CD8-positive, alpha-beta memory T cell (primary cell): ENCODE data around the gene RPS3. TPM values are rescaled to one million over a fixed set of nuclear protein-coding genes. Genes with fewer than 3 reads are reported as not detected.
A peak's percentile ranks its signal among the peaks of the same experiment; 100 is the strongest.

Source experiments
- CTCF ChIA-PET: fragments of 350-600 bp; sonication (Branson Sonifier 250); formaldehyde crosslinking; loops from one replicate; lab custom pipeline; 2021; ENCODE audit warnings: antibody characterized with exemption; lab: Charles Lee
- POLR2A ChIA-PET: fragments of 350-600 bp; sonication (Branson Sonifier 250); formaldehyde crosslinking; loops from one replicate; lab custom pipeline; 2021; ENCODE audit warnings: antibody characterized with exemption; lab: Charles Lee
- DNase-seq, 5 donors: peaks; one replicate each; pipeline versions ENCODE4 v3.0.0 to v3.0.0-alpha.2; 2020 to 2022; ENCODE audit warnings: mixed read lengths in 1 of 5
- H3K27ac ChIP-seq: one replicate; pipeline ENCODE4 v1.7.0; 2013; ENCODE audit warnings: low read depth, mild to moderate bottlenecking, low read length, moderate library complexity
- H3K27me3 ChIP-seq: 2 replicates; pipeline ENCODE4 v1.7.0; 2013; ENCODE audit warnings: low read length, mild to moderate bottlenecking; ENCODE audit not compliant: insufficient read depth, poor library complexity, severe bottlenecking
- H3K36me3 ChIP-seq: 2 replicates; pipeline ENCODE4 v1.7.0; 2013; ENCODE audit warnings: mild to moderate bottlenecking, low read length, moderate library complexity; ENCODE audit not compliant: insufficient read depth
- H3K4me1 ChIP-seq: 2 replicates; pipeline ENCODE4 v1.7.0; 2013; ENCODE audit warnings: mild to moderate bottlenecking, low read length, moderate library complexity; ENCODE audit not compliant: insufficient read depth
- H3K4me3 ChIP-seq: 2 replicates; pipeline ENCODE4 v1.7.0; 2013; ENCODE audit warnings: mild to moderate bottlenecking, low read length
- H3K9me3 ChIP-seq: 2 replicates; pipeline ENCODE4 v1.7.0; 2013; ENCODE audit warnings: mild to moderate bottlenecking, low read length
- H3K27ac Mint-ChIP-seq, 8 donors: one replicate each; pipeline ENCODE4 v1.8.0; 2020 to 2021; ENCODE audit warnings: mixed read lengths in 8 of 8, mild to moderate bottlenecking in 6 of 8, inconsistent platforms in 3 of 8, moderate library complexity in 3 of 8
- H3K27me3 Mint-ChIP-seq, 2 donors: one replicate each; pipeline ENCODE4 v1.8.0; 2020 to 2021; ENCODE audit warnings: mixed read lengths in 2 of 2, mild to moderate bottlenecking in 1 of 2, moderate library complexity in 1 of 2
- H3K36me3 Mint-ChIP-seq, 3 donors: one replicate each; pipeline ENCODE4 v1.8.0; 2020 to 2021; ENCODE audit warnings: mixed read lengths in 3 of 3, inconsistent platforms in 1 of 3, mild to moderate bottlenecking in 1 of 3
- H3K4me1 Mint-ChIP-seq, 3 donors: one replicate each; pipeline ENCODE4 v1.8.0; 2020 to 2021; ENCODE audit warnings: mixed read lengths in 3 of 3, inconsistent platforms in 1 of 3, mild to moderate bottlenecking in 1 of 3
- H3K4me3 Mint-ChIP-seq, 7 donors: one replicate each; pipeline ENCODE4 v1.8.0; 2020 to 2021; ENCODE audit warnings: mixed read lengths in 7 of 7, mild to moderate bottlenecking in 6 of 7, moderate library complexity in 4 of 7, inconsistent platforms in 2 of 7
- H3K9me3 Mint-ChIP-seq, 5 donors: one replicate each; pipeline ENCODE4 v1.8.0; 2020 to 2022; ENCODE audit warnings: mixed read lengths in 5 of 5, mild to moderate bottlenecking in 3 of 5, moderate library complexity in 2 of 5, inconsistent platforms in 1 of 5
- polyA plus RNA-seq: library from polyadenylated mRNA; unstranded; fragments of 300-500 nt; fragmentation: Illumina TruSeq; gene quantifications from one replicate; pipeline ENCODE4 v1.2.3, GENCODE V29; 2021
- total RNA-seq, 2 experiments: library from RNA; stranded (reverse); gene quantifications; one replicate each; pipeline ENCODE4 v1.2.3, GENCODE V29; 2021

The RPS3 gene
- total and polyA plus RNA-seq, 3 experiments from 2014 or later: 3,916 to 4,910 (median 3,935) TPM

GRCh38 chr11:75431533-75432525, 32.5 kb downstream of the RPS3 start:
- no peak overlapping the region for H3K4me3 ChIP-seq
- peak overlapping the region in 1 of 8 donors; percentile 79 for H3K27ac Mint-ChIP-seq
- peaks cover 13% of the 10 kb centered on the region for H3K27me3 ChIP-seq
- no peak overlapping the region for H3K27ac ChIP-seq
- peaks cover 0 to 9% (median 4%) of the 10 kb centered on the region in 3 donors for H3K36me3 Mint-ChIP-seq
- POLR2A ChIA-PET: no interaction called here
- H3K36me3 ChIP-seq: no peaks in the 10 kb centered on the region
- peaks cover 18 to 27% (median 23%) of the 10 kb centered on the region in 3 donors for H3K4me1 Mint-ChIP-seq
- peak overlapping the region in 6 of 7 donors; percentile 32 to 84 (median 68) for H3K4me3 Mint-ChIP-seq
- H3K4me1 ChIP-seq: peaks cover 5% of the 10 kb centered on the region
- H3K9me3 ChIP-seq: no peaks in the 10 kb centered on the region
- peaks cover 0 to 4% (median 0%) of the 10 kb centered on the region in 5 donors for H3K9me3 Mint-ChIP-seq
- no peak for DNase-seq
- CTCF ChIA-PET: interaction anchor here (1.1 to 1.6 kb wide), 3 partner anchors 12 to 29 kb away, joined by 3 to 4 read pairs (median 4); no protein-coding TSS in a partner anchor
- H3K27me3 Mint-ChIP-seq: peaks cover 29 to 47% of the 10 kb centered on the region in 2 donors

DNA sequence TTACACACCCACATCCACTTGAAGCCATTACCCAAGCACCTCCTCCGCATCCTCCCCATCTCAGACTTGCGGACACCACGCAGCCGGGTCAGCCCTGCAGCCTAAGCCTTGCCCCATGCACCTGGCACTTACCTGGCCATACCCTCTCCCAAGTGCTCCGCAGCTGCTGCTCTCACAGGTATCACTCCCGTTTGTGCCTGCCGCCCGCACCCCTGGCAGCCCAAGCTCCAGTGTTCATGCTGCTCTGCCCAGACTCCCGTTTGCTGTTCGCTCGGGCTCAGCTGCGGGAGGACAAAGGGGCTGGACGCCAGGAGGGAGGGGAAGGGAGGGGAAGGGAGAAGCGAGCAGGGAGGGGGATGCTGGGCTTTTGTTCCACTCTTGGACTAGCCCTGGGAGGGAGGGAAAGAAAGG, 33.6 kb downstream of the RPS3 start, which contains the start of gene KLHL35:
Gene KLHL35, minus strand, starts transcription at position 293 of the 411 bp plus-strand sequence. CDS start 2,574 bp downstream, outside the sequence.
- H3K4me1 Mint-ChIP-seq: peaks cover 18 to 25% (median 21%) of the 10 kb centered on the region in 3 donors
- DNase-seq: no peak
- H3K27me3 Mint-ChIP-seq: peaks cover 29 to 47% of the 10 kb centered on the region in 2 donors
- H3K27me3 ChIP-seq: peaks cover 13% of the 10 kb centered on the region
- peak within 1 kb of the TSS in 3 of 7 donors; percentile 21 to 32 (median 29) for H3K4me3 Mint-ChIP-seq
- H3K27ac Mint-ChIP-seq: peak within 1 kb of the TSS in 2 of 8 donors; percentile 50 to 79
- H3K9me3 ChIP-seq: no peaks in the 10 kb centered on the region
- H3K36me3 Mint-ChIP-seq: peaks cover 0 to 10% (median 5%) of the 10 kb centered on the region in 3 donors
- ChIA-PET POLR2A (no interaction called here), CTCF (interaction anchor here (1.3 to 1.6 kb wide), 2 partner anchors 25 to 30 kb away, joined by 3 to 4 read pairs; no protein-coding TSS in a partner anchor)
- peaks cover 0 to 4% (median 0%) of the 10 kb centered on the region in 5 donors for H3K9me3 Mint-ChIP-seq
- H3K4me3 ChIP-seq: no peak within 1 kb of the TSS
- H3K27ac ChIP-seq: no peak within 1 kb of the TSS
- no peaks in the 10 kb centered on the region for H3K36me3 ChIP-seq
- peaks cover 5% of the 10 kb centered on the region for H3K4me1 ChIP-seq

DNA sequence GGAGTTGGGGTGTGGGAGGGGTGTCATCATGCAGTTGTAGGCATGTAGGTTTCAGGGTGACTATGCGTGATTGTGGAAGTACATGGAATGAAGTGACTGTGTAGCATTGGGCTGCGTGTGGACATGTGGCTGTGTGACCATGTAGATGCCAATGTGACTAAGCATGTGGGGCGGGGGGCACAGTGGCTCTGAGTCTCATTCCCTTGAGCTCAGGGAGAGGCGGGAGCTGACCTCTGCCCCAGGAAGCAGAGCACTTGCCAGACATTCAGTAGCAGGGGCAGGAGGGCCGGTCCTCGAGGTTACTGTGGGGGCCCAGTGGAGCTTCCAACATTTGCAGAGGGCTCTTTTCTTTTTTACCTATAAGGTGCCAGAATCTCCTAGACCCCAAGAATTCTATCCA, 34.1 kb downstream of the RPS3 start:
- H3K27ac Mint-ChIP-seq: no peak overlapping the region
- H3K27me3 Mint-ChIP-seq: peaks cover 26 to 44% of the 10 kb centered on the region in 2 donors
- peaks cover 13% of the 10 kb centered on the region for H3K27me3 ChIP-seq
- H3K36me3 ChIP-seq: no peaks in the 10 kb centered on the region
- H3K4me3 Mint-ChIP-seq: peak overlapping the region in 3 of 7 donors; percentile 21 to 32 (median 29)
- DNase-seq: no peak
- no peak overlapping the region for H3K27ac ChIP-seq
- no peaks in the 10 kb centered on the region for H3K9me3 ChIP-seq
- peaks cover 5% of the 10 kb centered on the region for H3K4me1 ChIP-seq
- ChIA-PET POLR2A (no interaction called here), CTCF (interaction anchor here (1.1 to 1.6 kb wide), 2 partner anchors 31 to 100 kb away, joined by 3 to 4 read pairs; no protein-coding TSS in a partner anchor)
- peaks cover 17 to 21% (median 18%) of the 10 kb centered on the region in 3 donors for H3K4me1 Mint-ChIP-seq
- H3K9me3 Mint-ChIP-seq: peaks cover 0 to 4% (median 0%) of the 10 kb centered on the region in 5 donors
- H3K4me3 ChIP-seq: no peak overlapping the region
- H3K36me3 Mint-ChIP-seq: peaks cover 0 to 10% (median 5%) of the 10 kb centered on the region in 3 donors

GRCh38 chr11:75434051-75434450, 34.7 kb downstream of the RPS3 start:
- Mint-ChIP-seq H3K27ac (no peak overlapping the region), H3K27me3 (peaks cover 23 to 38% of the 10 kb centered on the region in 2 donors), H3K9me3 (peaks cover 0 to 4% (median 0%) of the 10 kb centered on the region in 5 donors), H3K4me3 (no peak overlapping the region), H3K4me1 (peaks cover 12 to 15% (median 14%) of the 10 kb centered on the region in 3 donors), H3K36me3 (peaks cover 0 to 10% (median 5%) of the 10 kb centered on the region in 3 donors)
- peaks cover 5% of the 10 kb centered on the region for H3K4me1 ChIP-seq
- H3K4me3 ChIP-seq: no peak overlapping the region
- no peak for DNase-seq
- no peak overlapping the region for H3K27ac ChIP-seq
- no peaks in the 10 kb centered on the region for H3K36me3 ChIP-seq
- ChIA-PET POLR2A (no interaction called here), CTCF (interaction anchor here (0.9 to 2.8 kb wide), 3 partner anchors 11 to 99 kb away, joined by 3 to 10 read pairs (median 3); no protein-coding TSS in a partner anchor)
- H3K9me3 ChIP-seq: no peaks in the 10 kb centered on the region
- peaks cover 13% of the 10 kb centered on the region for H3K27me3 ChIP-seq

- DNase-seq: no peak
- Mint-ChIP-seq H3K27ac (no peak overlapping the region), H3K4me3 (no peak overlapping the region), H3K4me1 (peaks cover 8 to 10% (median 9%) of the 10 kb centered on the region in 3 donors), H3K36me3 (peaks cover 0 to 12% (median 8%) of the 10 kb centered on the region in 3 donors), H3K9me3 (no peaks in the 10 kb centered on the region), H3K27me3 (peaks cover 18 to 33% of the 10 kb centered on the region in 2 donors)
- Histone ChIP-seq H3K9me3 (no peaks in the 10 kb centered on the region), H3K27me3 (peaks cover 13% of the 10 kb centered on the region), H3K4me3 (no peak overlapping the region), H3K27ac (no peak overlapping the region), H3K36me3 (no peaks in the 10 kb centered on the region), H3K4me1 (no peaks in the 10 kb centered on the region)
- CTCF ChIA-PET: interaction anchor here (0.9 to 2.8 kb wide), 3 partner anchors 10 to 155 kb away, joined by 3 to 10 read pairs (median 5); no protein-coding TSS in a partner anchor
- POLR2A ChIA-PET: no interaction called here
Observed at GRCh38 chr11:75434886-75435570, 35.7 kb downstream of the RPS3 start.

- Histone ChIP-seq H3K36me3 (no peaks in the 10 kb centered on the region), H3K4me1 (no peaks in the 10 kb centered on the region), H3K27me3 (peaks cover 12% of the 10 kb centered on the region), H3K27ac (no peak overlapping the region), H3K9me3 (no peaks in the 10 kb centered on the region), H3K4me3 (no peak overlapping the region)
- DNase-seq: no peak
- ChIA-PET POLR2A (no interaction called here), CTCF (interaction anchor here (1.9 to 2.8 kb wide), 2 partner anchors 10 to 156 kb away, joined by 5 to 10 read pairs; no protein-coding TSS in a partner anchor)
- peaks cover 0 to 12% (median 8%) of the 10 kb centered on the region in 3 donors for H3K36me3 Mint-ChIP-seq
- H3K4me1 Mint-ChIP-seq: peaks cover 7 to 8% (median 7%) of the 10 kb centered on the region in 3 donors
- peaks cover 18 to 32% of the 10 kb centered on the region in 2 donors for H3K27me3 Mint-ChIP-seq
- H3K4me3 Mint-ChIP-seq: no peak overlapping the region
- no peaks in the 10 kb centered on the region for H3K9me3 Mint-ChIP-seq
- no peak overlapping the region for H3K27ac Mint-ChIP-seq
Observed at GRCh38 chr11:75435571-75435925, 36.2 kb downstream of the RPS3 start.

GRCh38 chr11:75436806-75437205, 37.5 kb downstream of the RPS3 start:
- H3K27me3 Mint-ChIP-seq: peaks cover 10 to 20% of the 10 kb centered on the region in 2 donors

More at GRCh38 chr11:75436806-75437205, 37.5 kb downstream of the RPS3 start:
- Mint-ChIP-seq H3K4me1 (no peaks in the 10 kb centered on the region), H3K27ac (no peak overlapping the region), H3K4me3 (no peak overlapping the region), H3K9me3 (no peaks in the 10 kb centered on the region), H3K36me3 (peaks cover 0 to 13% (median 8%) of the 10 kb centered on the region in 3 donors)
- Histone ChIP-seq H3K27ac (no peak overlapping the region), H3K36me3 (no peaks in the 10 kb centered on the region), H3K27me3 (peaks cover 5% of the 10 kb centered on the region), H3K4me3 (no peak overlapping the region), H3K4me1 (no peaks in the 10 kb centered on the region), H3K9me3 (no peaks in the 10 kb centered on the region)
- no peak for DNase-seq
- POLR2A ChIA-PET: no interaction called here
- CTCF ChIA-PET: interaction anchor here (2.8 kb wide), 1 partner anchor 8 kb away, joined by 10 read pairs; no protein-coding TSS in a partner anchor
